RKO (cell line): Measurements from ENCODE around the gene RNF182.
"Not testable (repeated sequence)": the region's sequence is repeated elsewhere in the genome, so short reads cannot be mapped to it uniquely, and the experiment has no call there.

Experiments used
- DNase-seq: peaks from one replicate; pipeline ENCODE4 v3.0.0-alpha.2; 2016; ENCODE audit warnings: low spot score

The RNF182 gene

DNA sequence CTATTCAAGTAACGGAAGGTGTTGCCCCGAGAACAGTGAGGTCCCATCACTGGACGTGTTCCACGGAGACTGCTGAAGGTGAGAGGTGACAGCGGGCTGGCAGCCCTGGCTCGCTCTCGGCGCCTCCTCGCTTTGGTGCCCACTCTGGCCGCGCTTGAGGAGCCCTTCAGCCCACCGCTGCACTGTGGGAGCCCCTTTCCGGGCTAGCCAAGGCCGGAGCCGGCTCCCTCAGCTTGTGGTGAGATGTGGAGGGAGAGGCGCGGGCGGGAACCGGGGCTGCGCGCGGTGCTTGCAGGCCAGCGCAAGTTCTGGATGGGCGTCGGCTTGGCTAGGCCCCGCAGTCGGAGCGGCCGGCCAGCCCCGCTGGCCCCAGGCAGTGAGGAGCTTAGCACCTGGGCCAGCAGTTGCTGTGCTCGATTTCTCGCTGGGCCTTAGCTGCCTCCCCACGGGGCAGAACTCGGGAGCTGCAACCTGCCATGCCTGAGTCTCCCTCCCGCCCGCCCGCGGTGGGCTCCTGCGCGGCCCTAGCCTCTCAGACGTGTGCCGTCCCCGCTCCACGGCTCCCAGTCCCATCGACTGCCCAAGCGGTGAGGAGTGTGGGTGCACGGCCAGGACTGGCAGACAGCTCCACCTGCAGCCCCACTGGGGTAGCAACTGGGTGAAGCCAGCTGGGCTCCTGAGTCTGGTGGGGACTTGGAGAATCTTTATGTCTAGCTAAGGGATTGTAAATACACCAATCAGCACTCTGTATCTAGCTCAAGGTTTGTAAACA lies 77.6 kb downstream of the RNF182 start:
- DNase-seq, result no peak

GRCh38 chr6:14004258-14004657 lies 79.5 kb downstream of the RNF182 start:
- no peak for DNase-seq

- no peak for DNase-seq
Observed at GRCh38 chr6:14008809-14009208, 84.1 kb downstream of the RNF182 start.

- no peak for DNase-seq
Observed at GRCh38 chr6:14009431-14009830, 84.7 kb downstream of the RNF182 start.

- DNase-seq, result no peak
Observed at GRCh38 chr6:14010275-14010674, 85.5 kb downstream of the RNF182 start.

- no peak for DNase-seq
Observed at GRCh38 chr6:14012313-14013030, 87.7 kb downstream of the RNF182 start.

DNA sequence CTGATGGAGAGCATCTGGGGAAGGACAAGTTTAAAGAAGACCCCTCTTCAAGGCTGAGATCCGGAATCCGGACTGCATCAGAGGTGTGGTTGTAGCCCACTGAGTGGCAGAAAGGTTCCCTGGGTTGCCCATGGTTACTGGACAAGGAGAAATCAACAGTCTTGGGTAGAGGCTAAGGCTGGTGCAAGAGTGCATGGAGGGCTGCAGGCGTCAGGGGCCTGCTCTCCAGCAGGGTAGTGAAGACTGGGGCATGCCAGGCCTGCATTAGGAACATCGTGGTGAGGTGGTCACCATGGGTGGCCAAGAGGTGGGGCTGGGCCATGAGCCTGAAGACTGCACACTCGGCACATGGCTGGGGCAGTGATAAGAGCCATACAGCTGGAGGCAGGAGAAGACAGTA lies 91.2 kb downstream of the RNF182 start:
- DNase-seq, result no peak

GRCh38 chr6:14016432-14016831 lies 91.7 kb downstream of the RNF182 start:
- DNase-seq, result no peak

- no peak for DNase-seq
Observed at GRCh38 chr6:14016935-14017625, 92.3 kb downstream of the RNF182 start.

DNA sequence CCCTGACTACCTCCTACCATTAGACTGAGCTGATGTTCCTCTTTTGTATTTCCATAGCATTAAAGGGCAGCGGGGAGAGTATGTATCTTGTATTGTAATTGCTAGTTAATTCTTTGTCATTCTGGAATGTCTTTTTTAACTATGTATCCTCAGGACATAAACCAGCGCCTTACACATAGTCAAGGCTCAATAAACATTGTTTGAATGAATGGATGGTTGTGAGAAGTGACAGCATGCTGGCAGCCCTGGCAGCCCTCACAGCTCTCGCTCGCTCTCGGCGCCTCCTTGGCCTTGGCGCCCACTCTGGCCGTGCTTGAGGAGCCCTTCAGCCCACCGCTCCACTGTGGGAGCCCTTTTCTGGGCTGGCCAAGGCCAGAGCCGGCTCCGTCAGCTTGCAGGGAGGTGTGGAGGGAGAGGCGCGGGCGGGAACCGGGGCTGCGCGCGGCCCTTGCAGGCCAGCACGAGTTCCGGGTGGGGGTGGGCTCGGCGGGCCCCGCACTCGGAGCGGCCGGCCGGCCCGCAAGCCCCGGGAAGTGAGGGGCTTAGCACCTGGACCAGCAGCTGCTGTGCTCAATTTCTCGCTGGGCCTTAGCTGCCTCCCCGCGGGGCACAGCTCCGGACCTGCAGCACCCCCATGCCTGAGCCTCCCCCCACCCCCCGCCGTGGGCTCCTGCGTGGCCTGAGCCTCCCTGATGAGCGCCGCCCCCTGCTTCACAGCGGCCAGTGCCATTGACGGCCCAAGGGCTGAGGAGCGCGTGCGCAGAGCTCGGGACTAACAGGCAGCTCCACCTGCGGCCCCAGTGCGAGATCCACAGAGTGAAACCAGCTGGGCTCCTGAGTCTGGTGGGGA lies 93.1 kb downstream of the RNF182 start:
- no peak for DNase-seq

GRCh38 chr6:14018559-14018958 lies 93.8 kb downstream of the RNF182 start:
- DNase-seq, result not testable (repeated sequence)

DNA sequence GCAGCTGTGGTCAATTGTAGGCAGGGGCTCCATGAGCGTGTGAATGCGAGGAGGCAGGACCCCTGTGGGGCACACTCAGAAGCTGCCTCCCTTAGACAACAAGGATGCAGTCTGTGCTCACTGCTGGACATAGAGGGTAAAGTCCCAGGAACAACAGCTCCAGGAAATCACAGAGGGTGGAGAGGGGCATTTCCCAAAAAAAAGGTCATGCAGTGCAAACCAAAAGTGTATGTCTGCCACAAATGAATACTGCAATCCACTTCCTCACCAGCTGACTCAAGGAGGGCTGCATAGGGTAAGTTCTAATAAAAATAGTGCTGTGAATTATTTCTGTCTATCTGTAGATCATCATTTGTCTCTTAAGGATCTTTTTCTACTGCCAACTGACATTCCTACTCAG lies 95.8 kb downstream of the RNF182 start:
- DNase-seq, result no peak

- no peak for DNase-seq
Observed at GRCh38 chr6:14021449-14021848, 96.7 kb downstream of the RNF182 start.

- DNase-seq, result no peak
Observed at GRCh38 chr6:14022673-14023072, 97.9 kb downstream of the RNF182 start.

- no peak for DNase-seq
Observed at GRCh38 chr6:14023855-14024254, 99.1 kb downstream of the RNF182 start.

GRCh38 chr6:14025160-14025559 lies 100.4 kb downstream of the RNF182 start:
- DNase-seq, result no peak

DNA sequence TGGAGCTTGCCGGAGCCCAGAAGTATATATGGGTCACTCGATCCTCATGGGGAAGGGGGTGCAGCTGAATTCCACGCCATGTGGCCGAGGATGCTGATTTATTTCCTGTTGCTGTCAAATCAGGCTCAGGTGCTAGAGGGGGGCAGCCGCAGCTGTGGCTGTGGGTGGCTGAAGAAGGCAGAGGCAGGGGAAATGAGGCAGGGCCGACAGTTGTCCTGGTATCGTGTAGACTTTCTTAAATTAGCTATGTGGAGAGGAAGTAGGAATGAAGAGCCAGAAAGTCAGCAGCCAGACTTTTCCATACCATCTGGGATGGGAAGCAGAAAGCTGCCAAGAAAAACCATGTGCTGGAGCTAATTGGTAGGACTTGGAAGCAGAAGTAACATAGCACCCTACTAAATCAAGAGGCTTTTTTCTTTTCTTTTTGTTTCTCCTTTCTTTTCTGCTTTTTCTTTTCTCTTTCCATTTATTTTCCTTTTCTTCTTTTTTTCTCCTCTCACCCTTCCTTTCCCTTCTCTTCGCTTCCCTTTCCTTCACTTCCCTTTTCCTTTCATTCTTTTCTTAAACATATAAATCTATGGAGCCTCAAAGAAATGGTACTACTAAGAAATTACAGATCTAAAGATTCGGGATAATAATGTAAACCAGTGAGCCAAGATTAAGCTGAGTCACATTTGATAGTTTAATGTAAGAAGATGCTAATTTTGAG lies 102.2 kb downstream of the RNF182 start:
- no peak for DNase-seq

DNA sequence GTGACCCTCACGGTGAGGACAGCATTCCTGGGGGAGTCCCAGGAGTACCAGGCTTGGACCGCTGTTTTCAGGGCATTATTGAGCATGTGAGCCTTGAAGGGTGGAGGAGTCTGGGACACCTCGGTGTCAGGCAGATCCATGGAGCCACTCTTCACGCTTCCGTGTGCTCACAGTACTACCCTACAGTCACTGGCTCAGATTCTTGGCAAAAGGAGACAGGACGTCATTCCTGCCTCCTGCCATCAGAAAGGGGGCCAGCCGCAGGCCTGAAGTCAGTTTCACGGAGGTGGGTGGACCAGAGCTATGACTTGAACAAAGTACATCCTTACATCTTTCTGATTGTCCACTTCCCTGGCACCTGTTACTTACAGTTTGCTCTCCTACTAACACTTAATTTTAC lies 103.9 kb downstream of the RNF182 start:
- no peak for DNase-seq

GRCh38 chr6:14029605-14030004 lies 104.9 kb downstream of the RNF182 start:
- DNase-seq, result no peak
